Measurements from ENCODE around the gene PEAK3. TPM values are rescaled to one million over a fixed set of nuclear protein-coding genes. Genes with fewer than 3 reads are reported as not detected.

PEAK3 gene
- total RNA-seq, 2 donors from 2014 or later = 0.66 to 0.78 TPM

DNA sequence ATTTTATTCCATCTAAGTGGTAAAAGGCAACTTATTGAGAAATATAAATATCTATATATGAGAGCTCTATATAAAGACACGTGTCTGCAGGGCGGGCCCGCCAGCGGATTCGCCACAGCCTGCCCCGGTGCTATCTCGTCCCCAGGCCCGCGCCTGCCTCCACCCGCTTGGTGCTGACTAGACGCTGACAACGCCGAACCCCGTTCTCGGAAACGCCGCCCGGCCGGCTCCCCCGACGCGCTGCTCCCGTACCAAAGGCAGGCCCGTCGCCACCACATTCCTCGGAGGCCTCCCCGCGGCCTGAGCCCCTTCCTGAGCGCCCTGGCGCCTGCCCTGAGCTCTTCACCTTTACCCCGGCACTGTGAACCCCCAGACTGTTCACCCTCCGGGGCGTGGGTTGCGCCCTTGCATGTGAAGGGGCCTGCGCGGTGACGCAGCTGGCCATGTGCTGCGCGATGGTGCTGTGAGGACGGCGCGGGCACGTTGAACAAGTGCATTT is 51.9 kb downstream of the PEAK3 start:
- no peak for TF ChIP-seq POLR2A (IDR thresholded peaks at IDR 0.05)
- TF ChIP-seq, protein P1, sequence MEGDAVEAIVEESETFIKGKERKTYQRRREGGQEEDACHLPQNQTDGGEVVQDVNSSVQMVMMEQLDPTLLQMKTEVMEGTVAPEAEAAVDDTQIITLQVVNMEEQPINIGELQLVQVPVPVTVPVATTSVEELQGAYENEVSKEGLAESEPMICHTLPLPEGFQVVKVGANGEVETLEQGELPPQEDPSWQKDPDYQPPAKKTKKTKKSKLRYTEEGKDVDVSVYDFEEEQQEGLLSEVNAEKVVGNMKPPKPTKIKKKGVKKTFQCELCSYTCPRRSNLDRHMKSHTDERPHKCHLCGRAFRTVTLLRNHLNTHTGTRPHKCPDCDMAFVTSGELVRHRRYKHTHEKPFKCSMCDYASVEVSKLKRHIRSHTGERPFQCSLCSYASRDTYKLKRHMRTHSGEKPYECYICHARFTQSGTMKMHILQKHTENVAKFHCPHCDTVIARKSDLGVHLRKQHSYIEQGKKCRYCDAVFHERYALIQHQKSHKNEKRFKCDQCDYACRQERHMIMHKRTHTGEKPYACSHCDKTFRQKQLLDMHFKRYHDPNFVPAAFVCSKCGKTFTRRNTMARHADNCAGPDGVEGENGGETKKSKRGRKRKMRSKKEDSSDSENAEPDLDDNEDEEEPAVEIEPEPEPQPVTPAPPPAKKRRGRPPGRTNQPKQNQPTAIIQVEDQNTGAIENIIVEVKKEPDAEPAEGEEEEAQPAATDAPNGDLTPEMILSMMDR (IDR thresholded peaks at IDR 0.05) = no peak
- intact Hi-C loops (cut with DNase I) = no loop called here
- Histone ChIP-seq H3K9me3 (no peaks in the 10 kb centered on the region), H3K36me3 (replicated peaks in 1 of 2; ENCODE audit: insufficient read depth in 1 of 2, low read depth in 2 of 2) (peaks cover 8 to 18% of the 10 kb centered on the region in 2 donors), H3K4me3 (no peak overlapping the region), H3K4me1 (peaks cover 28% of the 10 kb centered on the region), H3K27ac (no peak overlapping the region), H3K27me3 (no peaks in the 10 kb centered on the region)
- DNase-seq = no peak
- no peak for ATAC-seq
- WGBS, 2 donors = 95% methylated on average over 28 to 43 of the region's 43 CpGs

DNA sequence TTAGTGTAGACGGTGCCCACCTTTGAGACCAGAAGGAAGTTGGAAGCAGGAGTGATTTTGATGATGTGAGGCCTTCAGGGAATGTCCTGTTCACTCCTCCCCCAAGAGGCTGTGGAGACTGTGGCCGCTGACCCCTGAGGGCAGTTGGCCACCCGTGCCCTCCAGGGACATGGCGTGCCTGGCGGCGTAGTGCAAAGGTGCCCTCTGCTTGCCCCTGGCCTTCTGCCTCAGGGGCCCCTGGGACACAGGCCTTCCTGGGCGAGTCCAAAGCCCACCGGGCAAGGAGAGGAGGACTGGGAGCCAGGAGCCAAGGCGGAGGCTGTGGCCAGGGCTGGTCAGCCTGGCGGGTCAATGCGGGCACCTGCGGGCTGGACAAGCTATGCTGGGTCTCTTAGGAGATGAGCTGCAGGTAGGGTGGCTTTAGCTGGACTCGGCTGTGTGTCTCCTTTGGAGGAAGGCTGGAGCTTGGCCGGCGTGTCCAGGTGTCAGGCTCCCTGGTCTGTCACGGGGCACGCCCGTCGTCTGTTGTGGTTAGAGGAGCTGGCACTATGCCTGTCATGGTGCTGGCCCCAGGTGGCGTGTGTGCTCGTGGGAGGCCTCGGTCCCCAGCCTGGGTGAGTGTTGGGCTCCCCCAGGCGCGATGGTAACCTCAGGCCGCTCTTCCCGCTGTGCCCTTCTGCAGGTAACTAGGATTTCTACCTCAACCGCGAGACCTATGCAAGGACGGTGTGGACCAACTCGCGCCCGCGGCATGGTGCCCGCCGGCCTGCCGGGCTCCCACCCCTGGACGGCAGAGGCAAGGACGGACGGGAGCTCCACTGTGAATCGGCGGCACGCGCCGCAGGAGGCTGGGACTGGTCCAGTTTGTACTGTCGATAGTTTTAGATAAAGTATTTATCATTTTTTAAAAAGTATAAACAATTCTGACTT is 52.6 kb downstream of the PEAK3 start:
- DNase-seq (no peak), ATAC-seq (no peak)
- no peak for TF ChIP-seq POLR2A (IDR thresholded peaks at IDR 0.05)
- TF ChIP-seq, protein P1 (IDR thresholded peaks at IDR 0.05) = no peak
- Histone ChIP-seq H3K27me3 (no peaks in the 10 kb centered on the region), H3K36me3 (replicated peaks in 1 of 2; ENCODE audit: insufficient read depth in 1 of 2, low read depth in 2 of 2) (peaks cover 8 to 18% of the 10 kb centered on the region in 2 donors), H3K9me3 (no peaks in the 10 kb centered on the region), H3K4me1 (peaks cover 27% of the 10 kb centered on the region), H3K27ac (no peak overlapping the region), H3K4me3 (no peak overlapping the region)
- intact Hi-C loops (cut with DNase I) = loop anchor here (5.0 kb wide), 1 partner anchor 57 kb away; no protein-coding TSS in a partner anchor
- 89 to 97% methylated on average over 15 to 37 of the region's 45 CpGs for WGBS, 2 donors

DNA sequence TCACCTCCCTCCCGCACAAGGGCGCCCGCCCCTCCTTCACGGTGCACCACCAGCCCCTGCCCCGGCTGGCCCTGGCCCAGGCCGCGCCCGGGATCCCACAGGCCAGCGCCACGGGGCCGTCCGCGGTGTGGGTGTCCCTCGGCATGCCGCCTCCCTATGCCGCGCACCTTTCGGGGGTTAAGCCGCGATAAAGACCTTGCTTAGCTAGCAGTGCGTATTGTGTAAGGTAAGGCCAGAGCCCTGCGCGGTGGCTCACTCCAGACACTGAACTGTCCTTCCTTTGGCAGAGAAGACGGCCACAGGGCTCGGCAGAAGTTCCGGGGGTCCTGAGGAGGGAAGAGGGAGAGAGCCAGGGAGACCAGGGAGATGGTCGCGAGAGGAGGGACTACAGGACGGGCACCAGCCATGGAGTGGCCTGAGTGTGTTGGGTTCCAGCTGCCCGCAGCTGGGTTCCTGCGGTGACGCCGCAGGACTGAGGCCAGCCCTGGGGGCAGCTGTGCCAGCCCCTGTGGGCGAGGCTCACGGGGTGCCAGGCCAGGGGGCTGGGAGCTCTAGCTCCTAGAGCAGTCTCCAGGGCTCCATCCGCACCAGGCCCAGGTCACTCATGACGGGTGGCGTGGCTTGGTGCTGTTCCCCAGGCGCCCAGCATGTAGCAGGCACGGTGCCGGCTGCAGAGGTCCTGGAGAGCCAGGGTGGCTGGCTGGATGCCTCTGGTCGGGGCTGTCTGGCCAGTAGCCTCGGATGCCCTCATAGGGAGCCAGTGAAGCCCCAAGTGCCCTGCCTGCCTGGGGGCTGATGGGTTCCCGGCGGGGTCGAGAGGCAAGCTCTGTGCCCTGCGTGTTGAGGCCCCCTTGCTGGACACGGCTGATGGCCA is 53.6 kb downstream of the PEAK3 start:
- peaks cover 8 to 22% of the 10 kb centered on the region in 2 donors for H3K36me3 ChIP-seq (replicated peaks in 1 of 2; ENCODE audit: insufficient read depth in 1 of 2, low read depth in 2 of 2)
- H3K4me1 ChIP-seq = peaks cover 18% of the 10 kb centered on the region
- DNase-seq (no peak), ATAC-seq (no peak)
- no peaks in the 10 kb centered on the region for H3K27me3 ChIP-seq
- intact Hi-C loops (cut with DNase I) = loop anchor here (5.0 kb wide), 1 partner anchor 56 kb away; no protein-coding TSS in a partner anchor
- TF ChIP-seq, protein P1 (IDR thresholded peaks at IDR 0.05) = no peak
- TF ChIP-seq POLR2A (IDR thresholded peaks at IDR 0.05) = no peak
- no peaks in the 10 kb centered on the region for H3K9me3 ChIP-seq
- H3K27ac ChIP-seq = no peak overlapping the region
- WGBS, 2 donors = 92 to 93% methylated on average over 19 to 44 of the region's 48 CpGs
- H3K4me3 ChIP-seq = no peak overlapping the region

DNA sequence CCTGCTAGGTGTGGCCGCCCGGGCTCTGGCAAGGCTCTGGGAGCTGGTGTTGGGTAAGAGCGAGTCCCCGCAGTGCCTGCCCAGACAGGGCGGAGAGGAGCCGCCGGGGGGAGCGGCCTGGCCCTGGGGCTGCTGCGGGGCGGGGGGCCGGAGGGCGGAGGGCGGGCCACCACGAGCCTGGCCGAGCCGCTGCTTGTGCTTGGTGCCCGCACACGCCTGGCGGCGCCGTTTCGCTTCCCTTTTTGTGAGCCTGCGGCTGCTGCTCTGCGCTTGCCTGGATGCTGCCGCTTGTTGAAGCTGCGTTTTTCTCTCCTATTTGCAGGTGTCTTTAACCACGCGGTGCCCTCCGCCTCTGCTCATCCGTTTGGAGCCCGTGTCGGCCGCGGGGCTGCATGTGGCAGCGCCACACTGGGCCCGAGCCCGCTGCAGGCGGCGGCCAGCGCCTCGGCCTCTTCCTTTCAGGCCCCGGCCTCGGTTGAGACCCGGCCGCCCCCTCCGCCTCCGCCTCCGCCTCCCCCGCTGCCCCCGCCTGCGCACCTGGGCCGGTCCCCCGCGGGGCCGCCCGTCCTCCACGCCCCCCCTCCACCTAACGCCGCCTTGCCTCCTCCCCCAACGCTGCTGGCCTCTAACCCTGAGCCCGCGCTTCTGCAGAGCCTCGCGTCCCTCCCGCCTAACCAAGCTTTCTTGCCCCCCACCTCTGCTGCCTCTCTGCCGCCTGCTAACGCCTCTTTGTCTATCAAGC is 54.4 kb downstream of the PEAK3 start:
- 93% methylated on average over 47 to 59 of the region's 67 CpGs for WGBS, 2 donors

More for the DNA sequence above, 54.4 kb downstream of the PEAK3 start:
- Histone ChIP-seq H3K4me1 (peaks cover 11% of the 10 kb centered on the region), H3K27me3 (no peaks in the 10 kb centered on the region), H3K36me3 (replicated peaks in 1 of 2; ENCODE audit: insufficient read depth in 1 of 2, low read depth in 2 of 2) (peaks cover 8 to 24% of the 10 kb centered on the region in 2 donors), H3K9me3 (no peaks in the 10 kb centered on the region), H3K27ac (no peak overlapping the region), H3K4me3 (no peak overlapping the region)
- no peak for TF ChIP-seq POLR2A (IDR thresholded peaks at IDR 0.05)
- TF ChIP-seq, protein P1 (IDR thresholded peaks at IDR 0.05) = no peak
- intact Hi-C loops (cut with DNase I) = loop anchor here (5.0 kb wide), 1 partner anchor 55 kb away; no protein-coding TSS in a partner anchor
- DNase-seq (peak in 1 of 4 donors; percentile 27), ATAC-seq (no peak)
